ENCODE measurements around the gene COL8A1. TPM values are rescaled to one million over a fixed set of nuclear protein-coding genes. Genes with fewer than 3 reads are reported as not detected.

COL8A1 gene
- total RNA-seq, 1 experiment from 2014 or later, result 0.87 TPM

DNA sequence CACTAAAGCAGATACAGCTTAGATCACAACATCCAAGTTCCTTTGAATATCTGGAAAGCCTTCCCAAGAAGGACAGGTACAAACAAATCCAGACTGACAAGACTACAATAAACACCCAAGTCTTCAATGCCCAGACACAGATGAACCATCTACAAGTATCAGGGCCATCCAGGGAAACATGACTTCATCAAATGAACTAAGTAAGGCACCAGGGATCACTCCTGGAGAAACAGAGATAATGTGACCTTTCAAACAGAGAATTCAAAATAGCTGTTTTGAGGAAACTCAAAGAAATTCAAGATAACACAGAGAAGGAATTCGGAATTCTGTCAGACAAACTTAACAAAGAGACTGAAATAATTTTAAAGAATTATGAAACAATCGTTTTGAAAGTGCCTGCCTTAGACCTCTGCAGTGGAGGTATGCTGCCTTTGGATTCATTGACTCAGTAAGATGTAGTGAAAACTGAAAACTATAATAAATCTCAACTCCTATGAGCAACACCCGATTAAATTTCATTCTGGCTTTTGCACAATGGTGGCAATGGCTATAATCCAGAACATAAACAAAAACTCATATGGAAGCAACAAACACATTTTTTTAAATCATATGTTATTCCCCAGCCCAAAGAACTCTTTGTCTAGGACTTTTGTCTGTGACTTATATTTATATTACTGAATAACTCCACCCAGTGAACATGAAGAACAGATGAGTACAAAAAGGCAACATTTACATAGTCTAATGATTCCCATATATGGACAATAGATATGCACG, 12.6 kb upstream of the COL8A1 start:
- H3K4me3 Mint-ChIP-seq, result no peak overlapping the region
- peaks cover under 1% of the 10 kb centered on the region; the same call in 1 of the 2 replicates for H3K4me1 Mint-ChIP-seq
- ChIA-PET CTCF (no interaction called here), POLR2A (no interaction called here)
- ATAC-seq, result no peak
- H3K27me3 Mint-ChIP-seq (ENCODE audit: low read depth), result no peaks in the 10 kb centered on the region
- no peaks in the 10 kb centered on the region for H3K9me3 Mint-ChIP-seq
- DNase-seq (ENCODE audit: low spot score), result no peak
- H3K36me3 Mint-ChIP-seq, result no peaks in the 10 kb centered on the region
- no peak overlapping the region for H3K27ac Mint-ChIP-seq
- TF ChIP-seq USF2 (CRISPR knock-in tag; IDR thresholded peaks at IDR 0.05) (no peak), CBFB (CRISPR knock-in tag; IDR thresholded peaks at IDR 0.05; ENCODE audit: low read depth) (no peak), SOX15 (CRISPR knock-in tag; IDR thresholded peaks at IDR 0.05) (no peak), MLX (CRISPR knock-in tag; IDR thresholded peaks at IDR 0.05) (no peak), STAT6 (CRISPR knock-in tag; conservative IDR thresholded peaks at IDR 0.05; ENCODE audit: low read depth) (no peak), ZNF263 (CRISPR knock-in tag; IDR thresholded peaks at IDR 0.05; ENCODE audit: low read depth) (no peak), ATF2 (CRISPR knock-in tag; IDR thresholded peaks at IDR 0.05; ENCODE audit: borderline replicate concordance, low read depth) (no peak), ZNF232 (CRISPR knock-in tag; IDR thresholded peaks at IDR 0.05) (no peak), ATF1 (CRISPR knock-in tag; IDR thresholded peaks at IDR 0.05) (no peak), IRF2 (CRISPR knock-in tag; IDR thresholded peaks at IDR 0.05; ENCODE audit: borderline replicate concordance, low read depth) (no peak), MXD4 (CRISPR knock-in tag; IDR thresholded peaks at IDR 0.05; ENCODE audit: borderline replicate concordance) (no peak), OVOL2 (CRISPR knock-in tag; IDR thresholded peaks at IDR 0.05; ENCODE audit: borderline replicate concordance) (no peak)
- TF ChIP-seq, protein P1, sequence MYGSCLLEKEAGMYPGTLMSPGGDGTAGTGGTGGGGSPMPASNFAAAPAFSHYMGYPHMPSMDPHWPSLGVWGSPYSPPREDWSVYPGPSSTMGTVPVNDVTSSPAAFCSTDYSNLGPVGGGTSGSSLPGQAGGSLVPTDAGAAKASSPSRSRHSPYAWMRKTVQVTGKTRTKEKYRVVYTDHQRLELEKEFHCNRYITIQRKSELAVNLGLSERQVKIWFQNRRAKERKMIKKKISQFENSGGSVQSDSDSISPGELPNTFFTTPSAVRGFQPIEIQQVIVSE (CRISPR knock-in tag; IDR thresholded peaks at IDR 0.05; ENCODE audit: borderline replicate concordance), result no peak

GRCh38 chr3:99626417-99626788, 12.0 kb upstream of the COL8A1 start:
- ATAC-seq (no peak), DNase-seq (ENCODE audit: low spot score) (no peak)
- TF ChIP-seq, protein P2, sequence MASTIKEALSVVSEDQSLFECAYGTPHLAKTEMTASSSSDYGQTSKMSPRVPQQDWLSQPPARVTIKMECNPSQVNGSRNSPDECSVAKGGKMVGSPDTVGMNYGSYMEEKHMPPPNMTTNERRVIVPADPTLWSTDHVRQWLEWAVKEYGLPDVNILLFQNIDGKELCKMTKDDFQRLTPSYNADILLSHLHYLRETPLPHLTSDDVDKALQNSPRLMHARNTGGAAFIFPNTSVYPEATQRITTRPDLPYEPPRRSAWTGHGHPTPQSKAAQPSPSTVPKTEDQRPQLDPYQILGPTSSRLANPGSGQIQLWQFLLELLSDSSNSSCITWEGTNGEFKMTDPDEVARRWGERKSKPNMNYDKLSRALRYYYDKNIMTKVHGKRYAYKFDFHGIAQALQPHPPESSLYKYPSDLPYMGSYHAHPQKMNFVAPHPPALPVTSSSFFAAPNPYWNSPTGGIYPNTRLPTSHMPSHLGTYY (CRISPR knock-in tag; IDR thresholded peaks at IDR 0.05), result no peak
- TF ChIP-seq HMGXB4 (CRISPR knock-in tag; IDR thresholded peaks at IDR 0.05) (no peak), KAT7 (CRISPR knock-in tag; IDR thresholded peaks at IDR 0.05; ENCODE audit: borderline replicate concordance) (no peak)
- Mint-ChIP-seq H3K4me3 (no peak overlapping the region), H3K27ac (no peak overlapping the region), H3K4me1 (peaks cover 6% of the 10 kb centered on the region), H3K9me3 (no peaks in the 10 kb centered on the region), H3K27me3 (ENCODE audit: low read depth) (no peaks in the 10 kb centered on the region), H3K36me3 (no peaks in the 10 kb centered on the region)
- ChIA-PET POLR2A (no interaction called here), CTCF (no interaction called here)

Measured in WTC11 (cell line).